Endothelial cell (in vitro differentiated cells): ENCODE measurements around the gene SRGAP3. TPM values are rescaled to one million over a fixed set of nuclear protein-coding genes. Genes with fewer than 3 reads are reported as not detected.

Experiments
- DNase-seq: peaks from one replicate; pipeline ENCODE4 v3.0.0; 2021; ENCODE audit warnings: low spot score
- H3K27ac Mint-ChIP-seq: one replicate; pipeline ENCODE4 v1.8.0; 2021; ENCODE audit warnings: mixed read lengths, inconsistent platforms; ENCODE audit not compliant: unreplicated experiment
- H3K27me3 Mint-ChIP-seq: one replicate; pipeline ENCODE4 v1.8.0; 2021; ENCODE audit warnings: mild to moderate bottlenecking, moderate library complexity, mixed read lengths, inconsistent platforms; ENCODE audit not compliant: unreplicated experiment
- H3K36me3 Mint-ChIP-seq: one replicate; pipeline ENCODE4 v1.8.0; 2021; ENCODE audit warnings: mild to moderate bottlenecking, low read depth, mixed read lengths, inconsistent platforms; ENCODE audit not compliant: unreplicated experiment
- H3K4me1 Mint-ChIP-seq: one replicate; pipeline ENCODE4 v1.8.0; 2021; ENCODE audit warnings: mild to moderate bottlenecking, mixed read lengths, inconsistent platforms; ENCODE audit not compliant: unreplicated experiment
- H3K4me3 Mint-ChIP-seq: one replicate; pipeline ENCODE4 v1.8.0; 2021; ENCODE audit warnings: mild to moderate bottlenecking, mixed read lengths, inconsistent platforms; ENCODE audit not compliant: unreplicated experiment
- H3K9me3 Mint-ChIP-seq: one replicate; pipeline ENCODE4 v1.8.0; 2021; ENCODE audit warnings: mixed read lengths, inconsistent platforms; ENCODE audit not compliant: unreplicated experiment
- total RNA-seq: library from RNA; stranded (reverse); fragmentation: NEBNext Ultra II Directional; extraction: Animal tissue kit (Norgen Biotek cat#: 25700); gene quantifications from one replicate; pipeline ENCODE4 v1.2.1, GENCODE V29; 2021; ENCODE audit not compliant: unreplicated experiment
- TF ChIP-seq, protein P1 (sequence below): fragments of 200-600 bp; sonication (generic); IDR thresholded peaks from one replicate; pipeline ENCODE4 v1.5.0; 2021; ENCODE audit warnings: antibody characterized with exemption; ENCODE audit not compliant: unreplicated experiment

The SRGAP3 gene
- total RNA-seq, 1 donor from 2014 or later: 12.0 TPM

DNA sequence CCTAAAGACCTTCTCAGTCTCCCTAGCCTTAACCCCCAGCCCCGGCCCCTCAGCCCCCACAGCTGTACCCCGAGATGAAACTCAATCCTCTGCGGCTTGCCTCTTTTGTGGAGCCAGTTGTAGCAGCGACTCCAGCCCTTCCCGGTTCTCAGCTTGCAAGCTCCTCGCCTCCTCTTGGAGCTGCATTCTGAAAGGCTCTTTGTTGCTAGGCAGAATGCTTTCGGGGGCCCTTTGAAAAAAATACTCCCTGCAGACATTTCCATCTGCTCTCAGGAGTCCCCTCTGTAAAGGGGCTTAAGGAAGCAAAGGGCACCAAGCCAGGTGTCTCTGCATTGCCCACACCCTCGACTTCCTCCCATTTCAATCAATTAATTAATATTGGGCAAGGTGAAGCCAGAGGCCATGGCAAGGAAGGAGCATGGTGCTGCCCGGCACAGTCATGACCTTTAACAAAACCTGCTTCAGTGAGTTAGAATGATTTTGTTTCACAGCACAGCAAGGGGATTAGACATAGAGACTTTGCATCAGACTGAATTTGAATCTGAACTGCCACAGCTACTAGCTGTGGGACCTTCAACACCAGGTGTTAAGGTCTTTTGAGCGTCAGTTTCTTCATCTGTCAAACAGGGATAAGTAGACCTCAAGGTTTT lies 65.5 kb downstream of the SRGAP3 start:
- no peak for DNase-seq
- TF ChIP-seq, protein P1, sequence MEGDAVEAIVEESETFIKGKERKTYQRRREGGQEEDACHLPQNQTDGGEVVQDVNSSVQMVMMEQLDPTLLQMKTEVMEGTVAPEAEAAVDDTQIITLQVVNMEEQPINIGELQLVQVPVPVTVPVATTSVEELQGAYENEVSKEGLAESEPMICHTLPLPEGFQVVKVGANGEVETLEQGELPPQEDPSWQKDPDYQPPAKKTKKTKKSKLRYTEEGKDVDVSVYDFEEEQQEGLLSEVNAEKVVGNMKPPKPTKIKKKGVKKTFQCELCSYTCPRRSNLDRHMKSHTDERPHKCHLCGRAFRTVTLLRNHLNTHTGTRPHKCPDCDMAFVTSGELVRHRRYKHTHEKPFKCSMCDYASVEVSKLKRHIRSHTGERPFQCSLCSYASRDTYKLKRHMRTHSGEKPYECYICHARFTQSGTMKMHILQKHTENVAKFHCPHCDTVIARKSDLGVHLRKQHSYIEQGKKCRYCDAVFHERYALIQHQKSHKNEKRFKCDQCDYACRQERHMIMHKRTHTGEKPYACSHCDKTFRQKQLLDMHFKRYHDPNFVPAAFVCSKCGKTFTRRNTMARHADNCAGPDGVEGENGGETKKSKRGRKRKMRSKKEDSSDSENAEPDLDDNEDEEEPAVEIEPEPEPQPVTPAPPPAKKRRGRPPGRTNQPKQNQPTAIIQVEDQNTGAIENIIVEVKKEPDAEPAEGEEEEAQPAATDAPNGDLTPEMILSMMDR: no peak
- no peak overlapping the region for H3K27ac Mint-ChIP-seq
- H3K36me3 Mint-ChIP-seq: no peaks in the 10 kb centered on the region
- H3K4me3 Mint-ChIP-seq: no peak overlapping the region
- H3K4me1 Mint-ChIP-seq: peaks cover 5% of the 10 kb centered on the region
- H3K9me3 Mint-ChIP-seq: no peaks in the 10 kb centered on the region
- H3K27me3 Mint-ChIP-seq: peaks cover 4% of the 10 kb centered on the region

DNA sequence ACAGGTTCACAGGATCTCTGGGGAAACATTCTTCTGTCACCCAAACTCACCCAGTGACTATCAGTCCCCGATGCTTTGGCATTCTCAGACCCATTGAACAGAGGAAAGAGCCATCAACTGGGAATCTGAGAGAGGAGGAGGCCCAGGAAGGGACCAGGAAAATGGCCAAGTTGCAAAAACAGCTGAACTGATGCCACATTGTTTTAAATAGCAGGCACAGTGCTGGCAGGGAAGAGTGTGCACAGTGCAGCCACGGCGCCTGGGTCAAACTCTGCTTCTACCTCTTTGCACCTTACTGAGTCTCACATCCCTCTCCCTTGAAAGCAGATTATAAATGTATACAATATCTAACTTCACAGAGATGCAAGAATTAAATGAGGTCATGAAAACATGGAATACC lies 66.4 kb downstream of the SRGAP3 start:
- TF ChIP-seq, protein P1: no peak
- no peak overlapping the region for H3K27ac Mint-ChIP-seq
- H3K9me3 Mint-ChIP-seq: no peaks in the 10 kb centered on the region
- H3K4me1 Mint-ChIP-seq: peaks cover 5% of the 10 kb centered on the region
- H3K36me3 Mint-ChIP-seq: no peaks in the 10 kb centered on the region
- H3K27me3 Mint-ChIP-seq: peaks cover 4% of the 10 kb centered on the region
- DNase-seq: no peak
- H3K4me3 Mint-ChIP-seq: no peak overlapping the region

DNA sequence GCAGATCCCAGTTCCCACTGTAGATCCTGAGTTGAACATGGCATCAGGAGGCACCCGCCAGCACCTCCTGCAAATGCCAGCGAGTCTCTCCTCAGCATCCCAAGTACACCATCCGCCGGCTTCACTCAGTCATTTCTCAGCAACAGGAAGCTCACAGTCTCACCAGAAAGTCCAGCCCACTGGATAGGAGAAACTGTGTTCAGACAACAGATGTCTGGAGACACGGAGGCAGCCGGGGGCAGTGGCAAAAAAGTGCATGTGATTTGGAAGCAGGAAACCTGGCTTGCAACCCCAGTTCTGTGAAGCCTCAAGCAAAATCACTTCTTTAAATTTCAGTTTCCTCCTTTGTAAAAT lies 68.7 kb downstream of the SRGAP3 start:
- H3K36me3 Mint-ChIP-seq: no peaks in the 10 kb centered on the region
- peaks cover 5% of the 10 kb centered on the region for H3K4me1 Mint-ChIP-seq
- no peaks in the 10 kb centered on the region for H3K9me3 Mint-ChIP-seq
- H3K27ac Mint-ChIP-seq: no peak overlapping the region
- peaks cover 4% of the 10 kb centered on the region for H3K27me3 Mint-ChIP-seq
- no peak for DNase-seq
- no peak overlapping the region for H3K4me3 Mint-ChIP-seq
- TF ChIP-seq, protein P1: no peak

DNA sequence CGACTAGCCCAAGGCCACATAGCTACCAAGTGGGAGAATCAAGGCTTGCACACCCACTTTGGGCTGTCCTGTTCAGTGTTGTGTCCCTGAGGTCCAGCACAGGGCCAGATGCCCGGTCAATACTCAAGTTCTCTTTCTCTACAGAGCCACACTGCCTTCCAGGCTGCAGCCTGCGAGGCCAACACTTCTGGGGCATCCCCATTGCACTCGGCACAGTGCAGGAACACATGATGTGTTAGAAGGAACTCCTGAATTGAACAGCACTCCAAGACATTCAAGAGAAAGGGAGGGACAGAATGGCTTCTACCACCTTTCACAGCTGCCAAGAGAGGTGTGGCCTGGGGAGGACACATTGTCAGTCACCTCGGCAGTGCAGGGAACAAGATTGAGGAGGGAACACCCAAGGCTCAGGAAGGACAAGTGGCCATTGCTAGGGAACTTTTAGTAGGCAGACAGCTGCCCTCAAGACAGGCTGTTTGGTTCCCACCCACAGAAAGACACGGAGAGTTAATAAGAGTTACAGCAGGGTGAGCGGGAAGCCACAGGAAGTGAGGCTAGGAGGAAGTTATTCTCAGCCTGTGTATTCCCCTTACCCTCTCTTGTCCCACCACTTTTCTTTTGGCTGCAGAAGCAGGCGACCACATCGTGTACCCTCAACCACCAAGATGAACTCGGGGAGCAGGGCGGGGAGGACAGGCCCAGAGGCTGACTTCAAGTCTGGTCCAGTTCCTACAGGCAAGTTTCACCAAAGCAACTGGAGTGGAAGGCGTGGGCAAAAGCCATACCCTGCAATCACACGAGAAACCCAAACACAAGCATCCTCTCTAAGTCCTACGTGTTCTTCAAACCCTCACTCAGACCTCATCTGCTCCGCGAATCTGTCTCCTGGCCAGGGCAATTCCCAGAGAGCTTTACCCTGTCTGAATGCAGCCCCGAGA lies 69.4 kb downstream of the SRGAP3 start:
- Mint-ChIP-seq H3K27me3 (peaks cover 2% of the 10 kb centered on the region), H3K4me1 (peaks cover 5% of the 10 kb centered on the region), H3K27ac (no peak overlapping the region), H3K4me3 (no peak overlapping the region), H3K36me3 (no peaks in the 10 kb centered on the region), H3K9me3 (no peaks in the 10 kb centered on the region)
- TF ChIP-seq, protein P1: no peak
- no peak for DNase-seq

DNA sequence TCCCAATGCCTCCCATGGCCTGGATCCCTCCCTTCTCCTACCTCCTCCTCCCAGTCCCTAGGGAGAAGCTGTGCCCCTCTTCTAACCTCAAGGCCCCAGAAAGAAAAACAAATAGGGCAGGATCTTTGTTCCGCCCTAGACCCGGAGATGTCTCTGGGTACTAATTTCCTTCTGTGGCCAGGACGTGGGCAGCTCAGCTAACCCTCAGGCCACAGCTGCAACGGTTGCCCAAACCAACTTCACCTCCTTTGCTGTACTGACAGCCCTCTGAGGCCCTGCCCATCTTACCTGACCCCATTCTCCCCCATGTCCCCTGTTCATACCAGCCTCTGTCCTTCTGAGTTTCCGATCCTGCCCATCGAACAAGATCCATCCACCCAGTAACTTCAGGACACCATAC lies 70.7 kb downstream of the SRGAP3 start:
- Mint-ChIP-seq H3K27me3 (peaks cover 3% of the 10 kb centered on the region), H3K4me1 (peaks cover 16% of the 10 kb centered on the region), H3K36me3 (no peaks in the 10 kb centered on the region), H3K27ac (no peak overlapping the region), H3K4me3 (no peak overlapping the region), H3K9me3 (no peaks in the 10 kb centered on the region)
- DNase-seq: no peak
- TF ChIP-seq, protein P1: no peak
